Measurements from ENCODE around the gene TEX2. TPM values are rescaled to one million over a fixed set of nuclear protein-coding genes. Genes with fewer than 3 reads are reported as not detected.
A peak's percentile ranks its signal among the peaks of the same experiment; 100 is the strongest.

The TEX2 gene, protein sequence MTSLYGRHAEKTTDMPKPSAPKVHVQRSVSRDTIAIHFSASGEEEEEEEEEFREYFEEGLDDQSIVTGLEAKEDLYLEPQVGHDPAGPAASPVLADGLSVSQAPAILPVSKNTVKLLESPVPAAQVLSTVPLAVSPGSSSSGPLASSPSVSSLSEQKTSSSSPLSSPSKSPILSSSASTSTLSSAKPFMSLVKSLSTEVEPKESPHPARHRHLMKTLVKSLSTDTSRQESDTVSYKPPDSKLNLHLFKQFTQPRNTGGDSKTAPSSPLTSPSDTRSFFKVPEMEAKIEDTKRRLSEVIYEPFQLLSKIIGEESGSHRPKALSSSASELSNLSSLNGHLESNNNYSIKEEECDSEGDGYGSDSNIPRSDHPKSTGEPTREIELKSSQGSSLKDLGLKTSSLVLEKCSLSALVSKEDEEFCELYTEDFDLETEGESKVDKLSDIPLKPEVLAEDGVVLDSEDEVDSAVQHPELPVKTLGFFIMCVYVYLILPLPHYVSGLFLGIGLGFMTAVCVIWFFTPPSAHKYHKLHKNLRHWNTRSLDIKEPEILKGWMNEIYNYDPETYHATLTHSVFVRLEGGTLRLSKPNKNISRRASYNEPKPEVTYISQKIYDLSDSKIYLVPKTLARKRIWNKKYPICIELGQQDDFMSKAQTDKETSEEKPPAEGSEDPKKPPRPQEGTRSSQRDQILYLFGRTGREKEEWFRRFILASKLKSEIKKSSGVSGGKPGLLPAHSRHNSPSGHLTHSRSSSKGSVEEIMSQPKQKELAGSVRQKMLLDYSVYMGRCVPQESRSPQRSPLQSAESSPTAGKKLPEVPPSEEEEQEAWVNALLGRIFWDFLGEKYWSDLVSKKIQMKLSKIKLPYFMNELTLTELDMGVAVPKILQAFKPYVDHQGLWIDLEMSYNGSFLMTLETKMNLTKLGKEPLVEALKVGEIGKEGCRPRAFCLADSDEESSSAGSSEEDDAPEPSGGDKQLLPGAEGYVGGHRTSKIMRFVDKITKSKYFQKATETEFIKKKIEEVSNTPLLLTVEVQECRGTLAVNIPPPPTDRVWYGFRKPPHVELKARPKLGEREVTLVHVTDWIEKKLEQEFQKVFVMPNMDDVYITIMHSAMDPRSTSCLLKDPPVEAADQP
- 33.6 and 37.7 TPM in 2 replicates for total RNA-seq (2016; rRNA removed; fragmentation: Illumina TruSeq; extraction: Trizol)
- total RNA-seq (2016; cell fraction: cytosol; rRNA removed; fragmentation: Illumina TruSeq; extraction: Trizol; ENCODE audit: low read depth), result 39.3 and 46.4 TPM in 2 replicates
- 34.0 and 36.8 TPM in 2 replicates for total RNA-seq (2016; cell fraction: insoluble cytoplasmic fraction; rRNA removed; fragmentation: Illumina TruSeq; extraction: Trizol)
- total RNA-seq (2016; cell fraction: membrane; rRNA removed; fragmentation: Illumina TruSeq; extraction: Trizol), result 31.0 and 33.3 TPM in 2 replicates
- total RNA-seq (2016; cell fraction: nucleus; rRNA removed; fragmentation: Illumina TruSeq; extraction: Trizol), result 34.2 and 45.0 TPM in 2 replicates
- polyA plus RNA-seq (2011; rRNA removed), result 20.5 and 21.4 TPM in 2 replicates
- 16.3 and 20.0 TPM in 2 replicates for polyA plus RNA-seq (2011; cell fraction: cytosol; rRNA removed)
- polyA plus RNA-seq (2011; cell fraction: nucleus; rRNA removed), result 17.9 and 18.8 TPM in 2 replicates
- polyA plus RNA-seq (2012), result 19.2 and 20.2 TPM in 2 replicates
- 3.9 and 4.4 TPM in 2 replicates for polyA plus RNA-seq (2016; cell fraction: cytosol; fragmentation: Illumina TruSeq; extraction: Trizol; ENCODE audit: low read depth)
- 23.0 and 24.7 TPM in 2 replicates for polyA plus RNA-seq (2016; cell fraction: insoluble cytoplasmic fraction; fragmentation: Illumina TruSeq; extraction: Trizol; ENCODE audit: low read depth)
- 10.7 and 11.7 TPM in 2 replicates for polyA plus RNA-seq (2016; cell fraction: membrane; fragmentation: Illumina TruSeq; extraction: Trizol; ENCODE audit: low read depth)
- polyA plus RNA-seq (2016; cell fraction: nucleus; fragmentation: Illumina TruSeq; extraction: Trizol; ENCODE audit: insufficient read depth, low read depth), result 36.0 and 41.1 TPM in 2 replicates
- polyA minus RNA-seq (2011; rRNA and poly(A)+ RNA removed; ENCODE audit: low replicate concordance), result 27.3 and 38.7 TPM in 2 replicates
- 16.9 and 17.5 TPM in 2 replicates for polyA minus RNA-seq (2011; cell fraction: cytosol; rRNA and poly(A)+ RNA removed)
- polyA minus RNA-seq (2011; cell fraction: nucleus; rRNA and poly(A)+ RNA removed), result 29.2 and 37.3 TPM in 2 replicates
- Bru-seq, nascent RNA, result percentile 78 among the genes with signal in this experiment
- BruChase-seq, experiment 1, labeled RNA remaining after a 6-hour chase, result percentile 74 among the genes with signal in this experiment
- BruChase-seq, experiment 2, labeled RNA remaining after a 2-hour chase, result percentile 74 among the genes with signal in this experiment
- long read RNA-seq, experiment 1, full-length matches to known transcripts, result 3 of 22 reads
- long read RNA-seq, experiment 1, partial matches to known transcripts, result 15 of 22 reads
- long read RNA-seq, experiment 1, other reads (novel, unspliced or antisense), result 4 of 22 reads
- long read RNA-seq, experiment 2, full-length matches to known transcripts, result 22 of 62 reads
- long read RNA-seq, experiment 2, partial matches to known transcripts, result 24 of 62 reads
- long read RNA-seq, experiment 2, other reads (novel, unspliced or antisense), result 16 of 62 reads

GRCh38 chr17:64263000-64263766 is at the start of gene TEX2:
Gene TEX2 (minus strand): TSS chr17:64263260. CDS start chr17:64214217, 49,043 bp downstream.
- Histone ChIP-seq H3K4me1 (ENCODE audit: insufficient read depth, low read length) (peaks cover 57% of the 10 kb centered on the region), H3K79me2 (ENCODE audit: insufficient read depth, low read length) (peaks cover 41% of the 10 kb centered on the region), H3K4me2 (ENCODE audit: low read depth, low read length) (peak within 1 kb of the TSS; percentile 100), H3K27ac (ENCODE audit: extremely low read length, insufficient read depth, low read length) (peak within 1 kb of the TSS; percentile 82), H3K4me3 (replicated peaks in 1 of 3; ENCODE audit: insufficient read depth in 1 of 3, low read depth in 2 of 3, low read length in 3 of 3) (peak within 1 kb of the TSS; percentile 92 to 96 (median 92)), H2AFZ (ENCODE audit: low read length) (peak within 1 kb of the TSS; percentile 95), H4K20me1 (ENCODE audit: insufficient read depth, low read length) (no peaks in the 10 kb centered on the region; the same call in 1 of the 2 replicates), H3K9ac (ENCODE audit: insufficient read depth, low read depth, low read length) (peak within 1 kb of the TSS; percentile 86), H3K36me3 (replicated peaks in 1 of 2; ENCODE audit: control insufficient read depth in 1 of 2, insufficient read depth in 2 of 2, low read length in 2 of 2) (no peaks in the 10 kb centered on the region), H3K9me3 (ENCODE audit: low read length) (no peaks in the 10 kb centered on the region), H3K27me3 (ENCODE audit: control insufficient read depth in 1 of 2, insufficient read depth in 2 of 2, low read length in 2 of 2) (peaks cover 0 to 3% of the 10 kb centered on the region in 2 experiments; a peak in 3 of 5 replicates)
- intact Hi-C loops (cut with micrococcal nuclease; ENCODE audit: unreplicated experiment) (loop anchor here (5.0 kb wide), 2 partner anchors 46 to 116 kb away; no protein-coding TSS in a partner anchor), in situ Hi-C loops (cut with HindIII; ENCODE audit: extremely low pct_ligation_motif_present, low pct_unique_long_range_greater_than_20kb) (loop anchor here (5.0 kb wide), 1 partner anchor 116 kb away; no protein-coding TSS in a partner anchor)
- DNase-seq (ENCODE audit: low spot score), result peak; percentile 83
- ChIA-PET CTCF (ENCODE audit: low intra/inter-chr PET ratio, low total read pairs) (no interaction called here), POLR2A (interaction anchor here (0.6 to 5.2 kb wide), 10 partner anchors 9 to 234 kb away, joined by 3 to 80 read pairs (median 3); partner anchors contain the start of gene POLG2)
- FAIRE-seq, result no peak
- ATAC-seq, result peak; percentile 83
- BruUV-seq (replicated peaks), result no TSS peak
- 4% methylated on average over 20 of the region's 69 CpGs for WGBS (ENCODE audit: low lambda C conversion rate)
- no peak for TF ChIP-seq ZSCAN12 (CRISPR knock-in tag; IDR thresholded peaks at IDR 0.05)
- peak; percentile 87 for TF ChIP-seq MIER3 (CRISPR knock-in tag; IDR thresholded peaks at IDR 0.05; ENCODE audit: borderline replicate concordance)
- TF ChIP-seq ZNF746 (CRISPR knock-in tag; IDR thresholded peaks at IDR 0.05), result no peak
- no peak for TF ChIP-seq ZFAT (CRISPR knock-in tag; conservative IDR thresholded peaks at IDR 0.05)
- 0 out of 2 replicates have a peak, but pooled peaks have one; percentile 65 for TF ChIP-seq E2F2 (CRISPR knock-in tag; IDR thresholded peaks at IDR 0.05; ENCODE audit: borderline replicate concordance)
- no peak for TF ChIP-seq IRF9 (CRISPR knock-in tag; IDR thresholded peaks at IDR 0.05; ENCODE audit: borderline replicate concordance)
- no peak for TF ChIP-seq FOXP1 (IDR thresholded peaks at IDR 0.05)
- no peak; the same call in 1 of the 2 replicates for TF ChIP-seq FOXP1 (CRISPR knock-in tag; IDR thresholded peaks at IDR 0.05)
- TF ChIP-seq DNMT1 (CRISPR knock-in tag; IDR thresholded peaks at IDR 0.05), result no peak; the same call in 1 of the 2 replicates
- peak; percentile 60; the same call in 1 of the 2 replicates for TF ChIP-seq ZNF572 (CRISPR knock-in tag; IDR thresholded peaks at IDR 0.05)
- no peak for TF ChIP-seq HDAC1 (CRISPR knock-in tag; IDR thresholded peaks at IDR 0.05)

Data from HepG2 (cell line).